RWPE2 (cell line): ENCODE measurements around the gene CDKL4.

Experiments
- ATAC-seq: fragments of 200-7000 bp; cut with Tn5 transposase; 3 replicates; pipeline ENCODE4 v1.9.1; 2021; ENCODE audit warnings: low read depth
- DNase-seq: peaks from one replicate; pipeline ENCODE4 v3.0.0-alpha.2; 2020; ENCODE audit warnings: low spot score
- H3K27ac ChIP-seq: fragments of 450-650 bp; 2 replicates; pipeline ENCODE4 v1.5.1; 2017; ENCODE audit warnings: mild to moderate bottlenecking; ENCODE audit not compliant: poor library complexity, severe bottlenecking
- H3K27me3 ChIP-seq: fragments of 250-450 bp; sonication (Bioruptor Pico); 2 replicates; pipeline ENCODE4 v1.5.1; 2021; ENCODE audit warnings: mild to moderate bottlenecking, moderate library complexity; ENCODE audit not compliant: insufficient read depth, poor library complexity, severe bottlenecking
- H3K36me3 ChIP-seq: fragments of 250-450 bp; sonication (Bioruptor Pico); 2 replicates; pipeline ENCODE4 v1.5.1; 2020; ENCODE audit warnings: low read depth, mild to moderate bottlenecking, moderate library complexity
- H3K4me1 ChIP-seq: fragments of 250-450 bp; sonication (Bioruptor Pico); 2 replicates; pipeline ENCODE4 v1.5.1; 2021; ENCODE audit warnings: mild to moderate bottlenecking, moderate library complexity; ENCODE audit not compliant: insufficient read depth, poor library complexity, severe bottlenecking
- H3K4me3 ChIP-seq: fragments of 250-450 bp; sonication (Bioruptor Pico); 2 replicates; pipeline ENCODE4 v1.5.1; 2021; ENCODE audit warnings: mild to moderate bottlenecking, moderate library complexity; ENCODE audit not compliant: severe bottlenecking
- H3K9me3 ChIP-seq: fragments of 250-450 bp; sonication (Bioruptor Pico); 2 replicates; pipeline ENCODE4 v1.5.1; 2021; ENCODE audit warnings: mild to moderate bottlenecking, moderate library complexity; ENCODE audit not compliant: severe bottlenecking
- CTCF ChIP-seq: fragments of 450-650 bp; IDR thresholded peaks from one replicate; pipeline ENCODE4 v1.5.1; 2017; ENCODE audit warnings: mild to moderate bottlenecking, moderate library complexity; ENCODE audit not compliant: poor library complexity, severe bottlenecking

Gene CDKL4

GRCh38 chr2:39240758-39241157 lies 3.0 kb downstream of the CDKL4 start:
- Histone ChIP-seq H3K4me3 (no peak overlapping the region), H3K36me3 (no peaks in the 10 kb centered on the region), H3K9me3 (no peaks in the 10 kb centered on the region), H3K4me1 (no peaks in the 10 kb centered on the region), H3K27me3 (no peaks in the 10 kb centered on the region), H3K27ac (no peak overlapping the region)
- DNase-seq (no peak), ATAC-seq (no peak)
- no peak for TF ChIP-seq CTCF

GRCh38 chr2:39234754-39235153 lies 9.0 kb downstream of the CDKL4 start:
- TF ChIP-seq CTCF = no peak
- Histone ChIP-seq H3K9me3 (no peaks in the 10 kb centered on the region), H3K4me1 (no peaks in the 10 kb centered on the region), H3K27me3 (no peaks in the 10 kb centered on the region), H3K36me3 (no peaks in the 10 kb centered on the region), H3K4me3 (no peak overlapping the region), H3K27ac (no peak overlapping the region)
- ATAC-seq (no peak), DNase-seq (no peak)

GRCh38 chr2:39232141-39232540 lies 11.6 kb downstream of the CDKL4 start:
- no peaks in the 10 kb centered on the region for H3K27me3 ChIP-seq
- ATAC-seq (no peak), DNase-seq (no peak)
- TF ChIP-seq CTCF = no peak
- no peak overlapping the region for H3K27ac ChIP-seq
- no peak overlapping the region for H3K4me3 ChIP-seq
- H3K36me3 ChIP-seq = no peaks in the 10 kb centered on the region
- no peaks in the 10 kb centered on the region for H3K4me1 ChIP-seq
- H3K9me3 ChIP-seq = no peaks in the 10 kb centered on the region

- DNase-seq (no peak), ATAC-seq (no peak)
- Histone ChIP-seq H3K4me1 (no peaks in the 10 kb centered on the region), H3K4me3 (no peak overlapping the region), H3K27ac (no peak overlapping the region), H3K36me3 (no peaks in the 10 kb centered on the region), H3K9me3 (no peaks in the 10 kb centered on the region), H3K27me3 (no peaks in the 10 kb centered on the region)
- TF ChIP-seq CTCF = peak; percentile 72
Observed at GRCh38 chr2:39228413-39229209, 15.2 kb downstream of the CDKL4 start.
